AG09309 (cell line): Measurements from ENCODE around the gene TNFRSF6B.

ENCODE experiments used
- DNase-seq: peaks from one replicate; pipeline ENCODE4 v3.0.0-alpha.2; 2010; ENCODE audit warnings: low read depth
- H3K4me3 ChIP-seq: 2 replicates; pipeline ENCODE4 v1.5.1; 2011; ENCODE audit warnings: mild to moderate bottlenecking, low read depth, low read length, moderate library complexity; ENCODE audit not compliant: control insufficient read depth
- CTCF ChIP-seq: IDR thresholded peaks from 2 replicates; pipeline ENCODE4 v1.5.1; 2011; ENCODE audit warnings: mild to moderate bottlenecking, low read depth, low read length, inconsistent platforms; ENCODE audit not compliant: insufficient read depth, control insufficient read depth; ENCODE audit errors: missing control alignments

Gene TNFRSF6B

GRCh38 chr20:63679799-63680305 lies 16.6 kb upstream of the TNFRSF6B start:
- no peak for TF ChIP-seq CTCF
- DNase-seq, result no peak
- H3K4me3 ChIP-seq, result no peak overlapping the region

- DNase-seq, result no peak
- no peak for TF ChIP-seq CTCF
Observed at GRCh38 chr20:63680427-63680826, 16.0 kb upstream of the TNFRSF6B start.

GRCh38 chr20:63680857-63681608 lies 15.4 kb upstream of the TNFRSF6B start:
- no peak overlapping the region for H3K4me3 ChIP-seq
- no peak for DNase-seq
- TF ChIP-seq CTCF, result no peak

More at GRCh38 chr20:63680427-63680826, 16.0 kb upstream of the TNFRSF6B start:
- no peak overlapping the region for H3K4me3 ChIP-seq

GRCh38 chr20:63681609-63682142 lies 14.8 kb upstream of the TNFRSF6B start:
- TF ChIP-seq CTCF, result no peak
- no peak for DNase-seq
- no peak overlapping the region for H3K4me3 ChIP-seq

- peak; percentile 88 for DNase-seq
- TF ChIP-seq CTCF, result no peak
- no peak overlapping the region for H3K4me3 ChIP-seq
Observed at GRCh38 chr20:63682384-63683139, 13.9 kb upstream of the TNFRSF6B start.

GRCh38 chr20:63685269-63686026 lies 11.0 kb upstream of the TNFRSF6B start:
- DNase-seq, result no peak
- no peak for TF ChIP-seq CTCF
- H3K4me3 ChIP-seq, result no peak overlapping the region
